B cell (primary cell): ENCODE measurements around the gene PELI2. TPM values are rescaled to one million over a fixed set of nuclear protein-coding genes. Genes with fewer than 3 reads are reported as not detected.

Experiments
- ATAC-seq: fragments of 200-7000 bp; cut with Tn5 transposase; one replicate; pipeline ENCODE4 v1.10.0; 2021; ENCODE audit warnings: low read depth, mild to moderate bottlenecking, moderate number of reproducible peaks, moderate library complexity
- CTCF ChIA-PET: fragments of 350-600 bp; sonication (Branson Sonifier 250); formaldehyde crosslinking; loops from one replicate; lab custom pipeline; 2021; ENCODE audit warnings: antibody characterized with exemption, inconsistent platforms; lab: Charles Lee
- POLR2A ChIA-PET: fragments of 350-600 bp; sonication (Branson Sonifier 250); formaldehyde crosslinking; loops from one replicate; lab custom pipeline; 2021; ENCODE audit warnings: antibody characterized with exemption; lab: Charles Lee
- DNase-seq: peaks from one replicate; pipeline ENCODE4 v3.0.0; 2013
- H2AFZ ChIP-seq: 2 replicates; pipeline ENCODE4 v1.6.1; 2012; ENCODE audit warnings: mild to moderate bottlenecking, low read depth, low read length; ENCODE audit not compliant: insufficient read depth, poor library complexity, severe bottlenecking
- H3K27ac ChIP-seq, 2 donors: 1 replicate in 1 of 2; 2 replicates in 1 of 2; pipeline ENCODE4 v1.5.1; 2012 to 2013; ENCODE audit warnings: low read length in 2 of 2, mild to moderate bottlenecking in 2 of 2, moderate library complexity in 1 of 2
- H3K27me3 ChIP-seq, 4 experiments: fragments of 200-600 bp in 1 of 4; sonication (generic) in 1 of 4; replicated peaks in 1 of 4; 1 replicate in 2 of 4; 2 replicates in 2 of 4; pipeline versions ENCODE4 v1.6.1 to v1.7.0; 2013 to 2016; ENCODE audit warnings: low read length in 3 of 4, mild to moderate bottlenecking in 2 of 4, mixed read lengths in 1 of 4, moderate library complexity in 1 of 4; ENCODE audit not compliant: insufficient read depth in 4 of 4, control insufficient read depth in 3 of 4; ENCODE audit errors: control extremely low read depth in 1 of 4
- H3K36me3 ChIP-seq, 2 experiments: replicated peaks in 1 of 2; 1 replicate in 1 of 2; 2 replicates in 1 of 2; pipeline versions ENCODE4 v1.6.1 to v1.7.1; 2013; ENCODE audit warnings: low read length in 1 of 2; ENCODE audit not compliant: insufficient read depth in 2 of 2, control insufficient read depth in 1 of 2; ENCODE audit errors: control extremely low read depth in 1 of 2, extremely low read depth in 1 of 2
- H3K4me1 ChIP-seq, 2 donors: fragments of 200-600 bp in 1 of 2; sonication (generic) in 1 of 2; 1 replicate in 1 of 2; 2 replicates in 1 of 2; pipeline versions ENCODE4 v1.5.1 to v1.6.1; 2013 to 2017; ENCODE audit warnings: low read length in 2 of 2; ENCODE audit not compliant: control insufficient read depth in 2 of 2, insufficient read depth in 2 of 2
- H3K4me2 ChIP-seq: replicated peaks from 2 replicates; pipeline ENCODE3; 2012; ENCODE audit warnings: mild to moderate bottlenecking, low read depth, low read length; ENCODE audit not compliant: poor library complexity, severe bottlenecking
- H3K4me3 ChIP-seq, 5 experiments: fragments of 200-600 bp in 1 of 5; sonication (generic) in 1 of 5; 1 replicate in 3 of 5; 2 replicates in 2 of 5; pipeline versions ENCODE4 v1.5.1 to v1.7.0; 2011 to 2016; ENCODE audit warnings: low read length in 4 of 5, mild to moderate bottlenecking in 4 of 5, low read depth in 2 of 5, control low read depth in 1 of 5, moderate library complexity in 1 of 5; ENCODE audit not compliant: insufficient read depth in 1 of 5; ENCODE audit errors: control extremely low read depth in 1 of 5, extremely low read depth in 1 of 5
- H3K79me2 ChIP-seq: fragments of 200-600 bp; sonication (generic); one replicate; pipeline ENCODE4 v1.6.0; 2016; ENCODE audit warnings: low read length; ENCODE audit not compliant: control insufficient read depth, insufficient read depth
- H3K9ac ChIP-seq: fragments of 200-600 bp; sonication (generic); 2 replicates; pipeline ENCODE4 v1.6.1; 2017; ENCODE audit warnings: mild to moderate bottlenecking, low read length, moderate library complexity
- H3K9me3 ChIP-seq, 3 donors: one replicate each; pipeline versions ENCODE4 v1.6.1 to v1.7.1; 2013; ENCODE audit warnings: low read length in 2 of 3; ENCODE audit not compliant: control insufficient read depth in 2 of 3, insufficient read depth in 1 of 3; ENCODE audit errors: control extremely low read depth in 1 of 3
- H4K20me1 ChIP-seq: 2 replicates; pipeline ENCODE4 v1.6.0; 2012; ENCODE audit warnings: mild to moderate bottlenecking, low read length; ENCODE audit not compliant: insufficient read depth, control insufficient read depth, poor library complexity, severe bottlenecking
- H3K27ac Mint-ChIP-seq: one replicate; pipeline ENCODE4 v1.8.0; 2021; ENCODE audit warnings: mixed read lengths
- H3K27me3 Mint-ChIP-seq: one replicate; pipeline ENCODE4 v1.8.0; 2021; ENCODE audit warnings: mixed read lengths
- H3K4me1 Mint-ChIP-seq: one replicate; pipeline ENCODE4 v1.8.0; 2021; ENCODE audit warnings: mixed read lengths
- H3K4me3 Mint-ChIP-seq: one replicate; pipeline ENCODE4 v1.8.0; 2021; ENCODE audit warnings: mixed read lengths
- H3K9me3 Mint-ChIP-seq: one replicate; pipeline ENCODE4 v1.8.0; 2022; ENCODE audit warnings: mixed read lengths; ENCODE audit not compliant: insufficient read depth
- CTCF ChIP-seq: fragments of 200-600 bp; IDR thresholded peaks from one replicate; pipeline ENCODE4 v1.8.0; 2022; ENCODE audit warnings: antibody characterized with exemption, mild to moderate bottlenecking
- EZH2 ChIP-seq: IDR thresholded peaks from 2 replicates; pipeline ENCODE4 v1.6.1; 2012; ENCODE audit warnings: borderline replicate concordance, low read depth, mild to moderate bottlenecking, moderate library complexity, low read length; ENCODE audit not compliant: insufficient read depth, poor library complexity, severe bottlenecking
- WGBS: methylation state at CpG from one replicate; pipeline ENCODE4 v1.1.5; 2013; ENCODE audit warnings: missing lambda C conversion rate; ENCODE audit not compliant: insufficient coverage; 5-methylcytosine and 5-hydroxymethylcytosine counted together
- intact Hi-C: fragments of 100-400 bp; cut with micrococcal nuclease; formaldehyde crosslinking; loops from one replicate; pipeline ENCODE4 v1.10.0; 2022
- polyA plus RNA-seq: library from polyadenylated mRNA; depleted of rRNA; stranded (reverse); fragments of >200 nt; gene quantifications from 2 replicates; pipeline ENCODE4 v1.2.3, GENCODE V29; 2012
- total RNA-seq, 2 donors: library from RNA; stranded (reverse); fragments of 120-200 nt in 1 of 2; gene quantifications; 1 replicate in 1 of 2; 2 replicates in 1 of 2; pipeline versions ENCODE4 v1.2.3 to v1.2.4, GENCODE V29; 2013 to 2022

Gene PELI2
- total and polyA plus RNA-seq, 2 donors (not counting 1 experiment from before 2014, with no cell fraction given), result 5.7 to 13.4 TPM

GRCh38 chr14:56310643-56311042 lies 192.4 kb downstream of the PELI2 start:
- no peak overlapping the region for H2AFZ ChIP-seq
- H3K27me3 ChIP-seq, result no peaks in the 10 kb centered on the region
- no peak overlapping the region for H3K27ac ChIP-seq
- peaks cover 0 to 9% (median 0%) of the 10 kb centered on the region in 3 donors for H3K9me3 ChIP-seq
- ChIA-PET CTCF (no interaction called here), POLR2A (no interaction called here)
- Mint-ChIP-seq H3K4me1 (no peaks in the 10 kb centered on the region), H3K27ac (no peak overlapping the region), H3K9me3 (peaks cover 2% of the 10 kb centered on the region), H3K27me3 (no peaks in the 10 kb centered on the region), H3K4me3 (no peak overlapping the region)
- H3K36me3 ChIP-seq, result no peaks in the 10 kb centered on the region
- 82% methylated on average over 8 of the region's 10 CpGs for WGBS
- H3K79me2 ChIP-seq, result no peaks in the 10 kb centered on the region
- H3K9ac ChIP-seq, result no peak overlapping the region
- H3K4me1 ChIP-seq, result no peaks in the 10 kb centered on the region
- H4K20me1 ChIP-seq, result no peaks in the 10 kb centered on the region
- TF ChIP-seq EZH2 (no peak), CTCF (no peak)
- intact Hi-C loops, result no loop called here
- no peak overlapping the region for H3K4me2 ChIP-seq
- ATAC-seq (no peak), DNase-seq (no peak)
- no peak overlapping the region for H3K4me3 ChIP-seq

- POLR2A ChIA-PET, result no interaction called here
- Histone ChIP-seq H4K20me1 (no peaks in the 10 kb centered on the region), H3K27ac (no peak overlapping the region), H3K27me3 (no peaks in the 10 kb centered on the region), H3K4me1 (no peaks in the 10 kb centered on the region), H3K9ac (no peak overlapping the region), H3K36me3 (no peaks in the 10 kb centered on the region), H3K4me3 (no peak overlapping the region), H3K79me2 (no peaks in the 10 kb centered on the region), H3K4me2 (no peak overlapping the region), H3K9me3 (peaks cover 0 to 9% (median 0%) of the 10 kb centered on the region in 3 donors), H2AFZ (no peak overlapping the region)
- WGBS, result 94% methylated on average over 2 of the region's 3 CpGs
- CTCF ChIA-PET, result no interaction called here
- H3K9me3 Mint-ChIP-seq, result peaks cover 2% of the 10 kb centered on the region
- intact Hi-C loops, result no loop called here
- no peak for ATAC-seq
- H3K27ac Mint-ChIP-seq, result no peak overlapping the region
- H3K4me3 Mint-ChIP-seq, result no peak overlapping the region
- DNase-seq, result no peak
- no peaks in the 10 kb centered on the region for H3K4me1 Mint-ChIP-seq
- no peak for TF ChIP-seq CTCF
- TF ChIP-seq EZH2, result no peak
- no peaks in the 10 kb centered on the region for H3K27me3 Mint-ChIP-seq
Observed at GRCh38 chr14:56313789-56314188, 195.6 kb downstream of the PELI2 start.
